H1 (cell line): Measurements from ENCODE around the gene NKX2-1. TPM values are rescaled to one million over a fixed set of nuclear protein-coding genes. Genes with fewer than 3 reads are reported as not detected.

ENCODE experiments used
- CTCF ChIA-PET: fragments of 300-600 bp; sonication (Branson Sonifier 250); formaldehyde crosslinking; loops from one replicate; lab custom pipeline; 2021; ENCODE audit not compliant: partially characterized antibody; lab: Charles Lee
- POLR2A ChIA-PET: fragments of 300-600 bp; sonication (Branson Sonifier 250); formaldehyde crosslinking; loops from one replicate; lab custom pipeline; 2021; ENCODE audit warnings: inconsistent platforms; ENCODE audit not compliant: partially characterized antibody; lab: Charles Lee
- DNase-seq, 2 experiments: peaks; one replicate each; pipeline versions ENCODE4 v3.0.0 to v3.0.0-alpha.2; 2010 to 2022; ENCODE audit warnings: low spot score in 2 of 2, low read depth in 1 of 2, mixed read lengths in 1 of 2
- FAIRE-seq: peaks from 2 replicates; lab custom pipeline; 2011; peaks lifted over from hg19 to GRCh38; lab: Jason Lieb, UNC
- H2AFZ ChIP-seq: 2 replicates; pipeline ENCODE4 v1.8.1; 2012; ENCODE audit warnings: low read length, inconsistent platforms
- H2AK5ac ChIP-seq: 2 replicates; pipeline ENCODE4 v1.6.1; 2013; ENCODE audit warnings: low read depth, low read length
- H2BK120ac ChIP-seq: replicated peaks from 2 replicates; pipeline ENCODE3; 2013; ENCODE audit warnings: low read depth, low read length, inconsistent platforms
- H2BK12ac ChIP-seq: 2 replicates; pipeline ENCODE4 v1.6.1; 2013; ENCODE audit warnings: low read depth, low read length
- H2BK15ac ChIP-seq: 2 replicates; pipeline ENCODE4 v1.6.1; 2013; ENCODE audit warnings: low read length
- H2BK20ac ChIP-seq: 2 replicates; pipeline ENCODE4 v1.6.1; 2013; ENCODE audit warnings: low read length
- H2BK5ac ChIP-seq: 2 replicates; pipeline ENCODE4 v1.6.1; 2013; ENCODE audit warnings: low read depth, low read length
- H3K14ac ChIP-seq: 2 replicates; pipeline ENCODE4 v1.6.1; 2013; ENCODE audit warnings: inconsistent platforms; ENCODE audit not compliant: insufficient read length
- H3K18ac ChIP-seq: 2 replicates; pipeline ENCODE4 v1.6.1; 2013; ENCODE audit warnings: low read length; ENCODE audit errors: extremely low read depth
- H3K23ac ChIP-seq: 2 replicates; pipeline ENCODE4 v1.6.1; 2013; ENCODE audit warnings: inconsistent platforms; ENCODE audit not compliant: insufficient read length
- H3K23me2 ChIP-seq: 2 replicates; pipeline ENCODE4 v1.6.1; 2013; ENCODE audit warnings: low read depth, low read length
- H3K27ac ChIP-seq: 2 replicates; pipeline ENCODE4 v1.6.1; 2011; ENCODE audit warnings: low read depth, low read length, inconsistent platforms
- H3K27me3 ChIP-seq, 4 experiments: replicated peaks in 1 of 4; 1 replicate in 1 of 4; 2 replicates in 3 of 4; pipeline versions ENCODE4 v1.6.1 to v1.8.1; 2011 to 2013; ENCODE audit warnings: low read length in 3 of 4, mild to moderate bottlenecking in 3 of 4, inconsistent platforms in 2 of 4, mixed read lengths in 2 of 4, moderate library complexity in 1 of 4; ENCODE audit not compliant: control insufficient read depth in 3 of 4, insufficient read depth in 3 of 4; ENCODE audit errors: extremely low read depth in 1 of 4
- H3K36me3 ChIP-seq, 4 experiments: 2 replicates each; pipeline versions ENCODE4 v1.6.1 to v1.8.1; 2011 to 2013; ENCODE audit warnings: mild to moderate bottlenecking in 4 of 4, low read length in 3 of 4, moderate library complexity in 2 of 4, control low read depth in 1 of 4, inconsistent platforms in 1 of 4; ENCODE audit not compliant: insufficient read depth in 4 of 4, control insufficient read depth in 2 of 4
- H3K4ac ChIP-seq: replicated peaks from 2 replicates; pipeline ENCODE3; 2013; ENCODE audit warnings: low read length, low read depth, mixed read lengths, inconsistent platforms; ENCODE audit not compliant: insufficient read length
- H3K4me1 ChIP-seq, 4 experiments: replicated peaks in 1 of 4; 1 replicate in 1 of 4; 2 replicates in 3 of 4; pipeline versions ENCODE4 v1.6.1 to v1.8.1; 2011 to 2013; ENCODE audit warnings: low read length in 3 of 4, inconsistent platforms in 2 of 4, mixed read lengths in 1 of 4; ENCODE audit not compliant: insufficient read depth in 4 of 4, control insufficient read depth in 3 of 4
- H3K4me2 ChIP-seq, 2 experiments: 2 replicates each; pipeline versions ENCODE4 v1.6.1 to v1.8.1; 2011 to 2013; ENCODE audit warnings: low read depth in 2 of 2, low read length in 2 of 2, control low read depth in 1 of 2, inconsistent platforms in 1 of 2, mild to moderate bottlenecking in 1 of 2; ENCODE audit not compliant: insufficient read depth in 1 of 2
- H3K4me3 ChIP-seq, 4 experiments: fragments of 200-600, 300-600 bp in 1 of 4; sonication (generic), shearing (Covaris generic), sonication (Bioruptor Twin) in 1 of 4; 2 replicates each; pipeline versions ENCODE4 v1.5.1 to v1.8.1; 2011 to 2016; ENCODE audit warnings: low read length in 4 of 4, low read depth in 3 of 4, control low read depth in 2 of 4, inconsistent platforms in 2 of 4, mild to moderate bottlenecking in 2 of 4, mixed read lengths in 1 of 4, moderate library complexity in 1 of 4; ENCODE audit not compliant: insufficient read depth in 2 of 4; ENCODE audit errors: extremely low read depth in 1 of 4
- H3K56ac ChIP-seq: replicated peaks from 2 replicates; pipeline ENCODE3; 2013; ENCODE audit warnings: low read depth, mild to moderate bottlenecking, mixed read lengths, low read length, inconsistent platforms; ENCODE audit not compliant: insufficient read length
- H3K79me1 ChIP-seq: 2 replicates; pipeline ENCODE4 v1.6.1; 2013; ENCODE audit warnings: low read depth, low read length, control low read depth
- H3K79me2 ChIP-seq, 2 experiments: 2 replicates each; pipeline versions ENCODE4 v1.6.1 to v1.8.1; 2012 to 2013; ENCODE audit warnings: low read length in 2 of 2, mild to moderate bottlenecking in 2 of 2, inconsistent platforms in 1 of 2; ENCODE audit not compliant: insufficient read depth in 2 of 2, control insufficient read depth in 1 of 2
- H3K9ac ChIP-seq, 4 experiments: replicated peaks in 1 of 4; 1 replicate in 1 of 4; 2 replicates in 3 of 4; pipeline versions ENCODE4 v1.6.1 to v1.8.1; 2011 to 2013; ENCODE audit warnings: low read depth in 3 of 4, low read length in 3 of 4, control low read depth in 2 of 4, mild to moderate bottlenecking in 2 of 4, moderate library complexity in 2 of 4, inconsistent platforms in 1 of 4; ENCODE audit errors: extremely low read depth in 1 of 4
- H3K9me3 ChIP-seq, 2 experiments: 2 replicates each; pipeline versions ENCODE4 v1.6.1 to v1.8.1; 2012 to 2013; ENCODE audit warnings: mild to moderate bottlenecking in 2 of 2, moderate library complexity in 2 of 2, control low read depth in 1 of 2, inconsistent platforms in 1 of 2, low read depth in 1 of 2, low read length in 1 of 2, mixed read lengths in 1 of 2; ENCODE audit not compliant: insufficient read depth in 2 of 2
- H4K20me1 ChIP-seq, 2 experiments: replicated peaks in 1 of 2; 2 replicates each; pipeline versions ENCODE3 to v1.8.1; 2011 to 2013; ENCODE audit warnings: inconsistent platforms in 2 of 2, low read length in 2 of 2, mild to moderate bottlenecking in 1 of 2; ENCODE audit not compliant: insufficient read depth in 2 of 2, control insufficient read depth in 1 of 2
- H4K5ac ChIP-seq: 2 replicates; pipeline ENCODE4 v1.6.1; 2013; ENCODE audit warnings: low read length, low read depth, mixed read lengths, inconsistent platforms; ENCODE audit not compliant: insufficient read length
- H4K8ac ChIP-seq: 2 replicates; pipeline ENCODE4 v1.8.0; 2013; ENCODE audit warnings: mild to moderate bottlenecking, moderate library complexity, low read length, inconsistent platforms; ENCODE audit not compliant: insufficient read depth; ENCODE audit errors: extremely low read depth
- H4K91ac ChIP-seq: replicated peaks from 2 replicates; pipeline ENCODE3; 2013; ENCODE audit warnings: low read length, mixed read lengths, inconsistent platforms; ENCODE audit not compliant: insufficient read length
- CTBP2 ChIP-seq: IDR thresholded peaks from 2 replicates; pipeline ENCODE4 v1.7.0; 2011; ENCODE audit warnings: borderline replicate concordance, mild to moderate bottlenecking, moderate library complexity, mixed read lengths, low read length; ENCODE audit not compliant: insufficient read depth, insufficient read length
- EZH2 ChIP-seq: fragments of 200-600 bp; sonication (generic); IDR thresholded peaks from 2 replicates; pipeline ENCODE4 v1.7.1; 2012; ENCODE audit warnings: low read depth, mild to moderate bottlenecking, moderate library complexity, low read length, inconsistent platforms; ENCODE audit not compliant: severe bottlenecking
- PHF8 ChIP-seq: fragments of 200-600 bp; sonication (generic); conservative IDR thresholded peaks from 2 replicates; pipeline ENCODE4 v1.7.1; 2012; ENCODE audit warnings: low read depth, mild to moderate bottlenecking, inconsistent platforms, low read length, moderate library complexity
- RAD21 ChIP-seq, 2 experiments: IDR thresholded peaks in 1 of 2; conservative IDR thresholded peaks in 1 of 2; 2 replicates each; pipeline ENCODE4 v1.6.1; 2011; ENCODE audit warnings: low read depth in 2 of 2, low read length in 2 of 2, improper control_type of control experiment in 1 of 2, inconsistent platforms in 1 of 2, mild to moderate bottlenecking in 1 of 2, moderate library complexity in 1 of 2
- WGBS, 2 experiments: shearing (Covaris generic) in 1 of 2; methylation state at CpG; one replicate each; pipeline versions ENCODE4 v1.1.6 to v1.1.7; 2013 to 2015; ENCODE audit warnings: low lambda C conversion rate in 2 of 2, mixed read lengths in 2 of 2, inconsistent platforms in 1 of 2, low coverage in 1 of 2, missing lambda C conversion rate in 1 of 2; ENCODE audit not compliant: insufficient replicate concordance in 2 of 2, insufficient coverage in 1 of 2, insufficient read length in 1 of 2; ENCODE audit errors: extremely low coverage in 1 of 2, missing lambda C conversion rate in 1 of 2; 5-methylcytosine and 5-hydroxymethylcytosine counted together
- polyA plus RNA-seq, 7 experiments: library from polyadenylated mRNA; depleted of rRNA in 3 of 7; stranded (reverse) in 5 of 7; unstranded in 2 of 7; fragments of >200 nt in 5 of 7; fragments of 200-250 nt in 2 of 7; gene quantifications; 1 replicate in 5 of 7; 2 replicates in 1 of 7; 4 replicates in 1 of 7; pipeline versions ENCODE4 v1.2.1 to v1.2.3, GENCODE V29; 2011 to 2013; ENCODE audit warnings: missing spikeins in 2 of 7, mixed read lengths in 2 of 7
- total RNA-seq: library from RNA; stranded (reverse); fragmentation: NEBNext Ultra II Directional; extraction: Animal tissue kit (Norgen Biotek cat#: 25700); gene quantifications from 2 replicates; pipeline ENCODE4 v1.2.1, GENCODE V29; 2021
- TF ChIP-seq, protein P1 (sequence below), 3 experiments: IDR thresholded peaks; 1 replicate in 2 of 3; 2 replicates in 1 of 3; pipeline versions ENCODE4 v1.5.1 to v1.6.1; 2011; ENCODE audit warnings: low read length in 3 of 3, mild to moderate bottlenecking in 3 of 3, inconsistent platforms in 2 of 3, low read depth in 1 of 3, moderate library complexity in 1 of 3; ENCODE audit not compliant: insufficient read depth in 1 of 3; ENCODE audit errors: control extremely low read depth in 1 of 3

The NKX2-1 gene
- total and polyA plus RNA-seq, 2 of the 8 experiments (the other 6 are each of a cell fraction or from before 2014, with no cell fraction given) = not detected

DNA sequence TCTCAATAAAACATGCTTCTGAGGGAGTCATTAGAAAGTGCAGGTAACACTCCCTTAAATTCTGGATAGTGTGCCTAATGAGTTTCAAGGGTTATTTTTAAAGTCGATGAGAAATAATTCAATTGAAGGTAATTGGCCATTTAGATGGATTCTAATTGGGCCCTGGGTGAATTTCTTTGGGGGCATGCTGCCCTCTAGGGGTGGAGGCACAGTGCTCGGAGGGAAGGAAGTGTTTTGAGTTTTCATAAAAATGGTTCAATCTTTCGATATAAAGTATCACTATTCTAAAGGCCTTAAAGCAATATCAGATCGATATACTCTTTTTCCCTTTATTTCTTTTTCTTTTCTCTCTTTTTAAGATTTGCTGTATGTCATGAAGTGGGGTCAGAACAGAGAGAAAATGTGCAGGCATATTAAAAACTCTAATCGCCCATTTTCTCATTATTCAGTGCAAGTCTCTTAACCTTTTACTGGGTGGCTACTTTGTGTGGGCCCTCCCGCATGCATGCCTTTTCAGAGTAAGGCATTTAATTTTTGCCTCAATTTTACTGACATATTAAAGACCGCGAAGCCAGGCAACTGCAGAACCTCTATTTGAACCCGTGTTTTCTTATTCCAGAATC is 36.9 kb upstream of the NKX2-1 start:
- peak in 1 of 2 experiments; percentile 65 for DNase-seq
- FAIRE-seq = peak; percentile 88
- Histone ChIP-seq H2BK12ac (no peak overlapping the region), H2BK5ac (no peak overlapping the region), H3K14ac (no peak overlapping the region), H4K91ac (no peak overlapping the region), H3K36me3 (no peaks in the 10 kb centered on the region), H3K9ac (no peak overlapping the region), H3K18ac (no peak overlapping the region), H3K4me2 (no peak overlapping the region), H3K4me3 (no peak overlapping the region), H2BK20ac (no peak overlapping the region), H2BK15ac (no peak overlapping the region), H3K27ac (no peak overlapping the region), H3K4me1 (peaks cover 0 to 6% (median 4%) of the 10 kb centered on the region in 4 experiments; a peak in 2 of 7 replicates), H3K23ac (no peak overlapping the region), H3K79me1 (no peaks in the 10 kb centered on the region), H2AFZ (no peak overlapping the region), H2AK5ac (no peak overlapping the region), H3K27me3 (peaks cover 0 to 2% (median 0%) of the 10 kb centered on the region in 4 experiments; a peak in 2 of 7 replicates), H4K8ac (no peak overlapping the region), H4K5ac (no peak overlapping the region), H4K20me1 (no peaks in the 10 kb centered on the region), H3K56ac (no peak overlapping the region), H3K79me2 (no peaks in the 10 kb centered on the region), H3K23me2 (no peaks in the 10 kb centered on the region), H3K9me3 (no peaks in the 10 kb centered on the region), H2BK120ac (no peak overlapping the region), H3K4ac (no peak overlapping the region)
- ChIA-PET CTCF (interaction anchor here (0.7 to 11.4 kb wide), 24 partner anchors 9 to 487 kb away, joined by 3 to 230 read pairs (median 6); partner anchors contain the start of genes NKX2-1 and NKX2-8), POLR2A (interaction anchor here (2.0 kb wide), 1 partner anchor 32 kb away, joined by 4 read pairs; no protein-coding TSS in a partner anchor)
- TF ChIP-seq, protein P1, sequence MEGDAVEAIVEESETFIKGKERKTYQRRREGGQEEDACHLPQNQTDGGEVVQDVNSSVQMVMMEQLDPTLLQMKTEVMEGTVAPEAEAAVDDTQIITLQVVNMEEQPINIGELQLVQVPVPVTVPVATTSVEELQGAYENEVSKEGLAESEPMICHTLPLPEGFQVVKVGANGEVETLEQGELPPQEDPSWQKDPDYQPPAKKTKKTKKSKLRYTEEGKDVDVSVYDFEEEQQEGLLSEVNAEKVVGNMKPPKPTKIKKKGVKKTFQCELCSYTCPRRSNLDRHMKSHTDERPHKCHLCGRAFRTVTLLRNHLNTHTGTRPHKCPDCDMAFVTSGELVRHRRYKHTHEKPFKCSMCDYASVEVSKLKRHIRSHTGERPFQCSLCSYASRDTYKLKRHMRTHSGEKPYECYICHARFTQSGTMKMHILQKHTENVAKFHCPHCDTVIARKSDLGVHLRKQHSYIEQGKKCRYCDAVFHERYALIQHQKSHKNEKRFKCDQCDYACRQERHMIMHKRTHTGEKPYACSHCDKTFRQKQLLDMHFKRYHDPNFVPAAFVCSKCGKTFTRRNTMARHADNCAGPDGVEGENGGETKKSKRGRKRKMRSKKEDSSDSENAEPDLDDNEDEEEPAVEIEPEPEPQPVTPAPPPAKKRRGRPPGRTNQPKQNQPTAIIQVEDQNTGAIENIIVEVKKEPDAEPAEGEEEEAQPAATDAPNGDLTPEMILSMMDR (IDR thresholded peaks at IDR 0.05; ENCODE audit: control extremely low read depth in 1 of 3, insufficient read depth in 1 of 3, low read depth in 1 of 3, low read length in 3 of 3) = peak; percentile 63 to 73 (median 63)
- TF ChIP-seq PHF8 (no peak), CTBP2 (no peak), EZH2 (no peak), RAD21 (IDR thresholded peaks at IDR 0.05 in 1 of 2, conservative IDR thresholded peaks at IDR 0.05 in 1 of 2; ENCODE audit: low read depth in 2 of 2, low read length in 2 of 2) (peak; percentile 59 to 72)
- 72% methylated on average over 9 of the region's 9 CpGs; no CpG with 5 or more reads in 1 of the 2 experiments for WGBS, 2 experiments
